Measurements from ENCODE around the gene ZDHHC8.

GRCh38 chr22:20178915-20179227 is 47.3 kb downstream of the ZDHHC8 start:
- no peak for TF ChIP-seq POLR2A (IDR thresholded peaks at IDR 0.05; ENCODE audit: low read length)
- TF ChIP-seq GATA1 (IDR thresholded peaks at IDR 0.05; ENCODE audit: low read depth, low read length) = no peak
